ENCODE data around the gene DTWD1. TPM values are rescaled to one million over a fixed set of nuclear protein-coding genes. Genes with fewer than 3 reads are reported as not detected.

The DTWD1 gene
- total and polyA plus RNA-seq, 2 of the 13 experiments (the other 11 are each of a cell fraction or from before 2014, with no cell fraction given): 12.7 to 18.3 TPM

GRCh38 chr15:49620658-49621368 lies at the start of gene DTWD1, which contains the start of gene FAM227B (continued):
- TF ChIP-seq, protein P1, sequence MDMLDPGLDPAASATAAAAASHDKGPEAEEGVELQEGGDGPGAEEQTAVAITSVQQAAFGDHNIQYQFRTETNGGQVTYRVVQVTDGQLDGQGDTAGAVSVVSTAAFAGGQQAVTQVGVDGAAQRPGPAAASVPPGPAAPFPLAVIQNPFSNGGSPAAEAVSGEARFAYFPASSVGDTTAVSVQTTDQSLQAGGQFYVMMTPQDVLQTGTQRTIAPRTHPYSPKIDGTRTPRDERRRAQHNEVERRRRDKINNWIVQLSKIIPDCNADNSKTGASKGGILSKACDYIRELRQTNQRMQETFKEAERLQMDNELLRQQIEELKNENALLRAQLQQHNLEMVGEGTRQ (IDR thresholded peaks at IDR 0.05; ENCODE audit: low read depth, low read length): no peak
- TF ChIP-seq, protein P1 (CRISPR knock-in tag; IDR thresholded peaks at IDR 0.05; ENCODE audit: borderline replicate concordance): peak; percentile 31; the same call in 1 of the 2 replicates
- TF ChIP-seq GPN1 (CRISPR knock-in tag; IDR thresholded peaks at IDR 0.05; ENCODE audit: borderline replicate concordance) (peak; percentile 82; the same call in 1 of the 2 replicates), ZFP36 (IDR thresholded peaks at IDR 0.05; ENCODE audit: borderline replicate concordance, low read depth, low read length, partially characterized antibody) (no peak), MBNL3 (CRISPR knock-in tag; conservative IDR thresholded peaks at IDR 0.05) (no peak), ZFY (CRISPR knock-in tag; IDR thresholded peaks at IDR 0.05) (peak; percentile 90), ELF3 (CRISPR knock-in tag; IDR thresholded peaks at IDR 0.05) (peak; percentile 90), TERF1 (CRISPR knock-in tag; IDR thresholded peaks at IDR 0.05) (no peak), NFE2L2 (IDR thresholded peaks at IDR 0.05; ENCODE audit: low read length) (no peak), NCOR1 (IDR thresholded peaks at IDR 0.05; ENCODE audit: borderline replicate concordance, low read length) (peak; percentile 28; the same call in 1 of the 2 replicates), PHF21A (CRISPR knock-in tag; IDR thresholded peaks at IDR 0.05) (peak; percentile 84), ZNF879 (CRISPR knock-in tag; IDR thresholded peaks at IDR 0.05) (peak; percentile 93), ZNF430 (CRISPR knock-in tag; IDR thresholded peaks at IDR 0.05) (peak; percentile 98; the same call in 1 of the 2 replicates), SMARCE1 (IDR thresholded peaks at IDR 0.05; ENCODE audit: borderline replicate concordance) (no peak), PAX8 (CRISPR knock-in tag; IDR thresholded peaks at IDR 0.05; ENCODE audit: borderline replicate concordance) (peak; percentile 74; the same call in 1 of the 2 replicates), SNAI1 (CRISPR knock-in tag; IDR thresholded peaks at IDR 0.05; ENCODE audit: borderline replicate concordance) (peak; percentile 73; the same call in 1 of the 2 replicates), MAX (IDR thresholded peaks at IDR 0.05) (peak; percentile 99), ZNF615 (CRISPR knock-in tag; IDR thresholded peaks at IDR 0.05; ENCODE audit: borderline replicate concordance) (peak; percentile 96; the same call in 1 of the 2 replicates), ZNF567 (CRISPR knock-in tag; IDR thresholded peaks at IDR 0.05; ENCODE audit: borderline replicate concordance) (no peak)
- TF ChIP-seq, protein P2, sequence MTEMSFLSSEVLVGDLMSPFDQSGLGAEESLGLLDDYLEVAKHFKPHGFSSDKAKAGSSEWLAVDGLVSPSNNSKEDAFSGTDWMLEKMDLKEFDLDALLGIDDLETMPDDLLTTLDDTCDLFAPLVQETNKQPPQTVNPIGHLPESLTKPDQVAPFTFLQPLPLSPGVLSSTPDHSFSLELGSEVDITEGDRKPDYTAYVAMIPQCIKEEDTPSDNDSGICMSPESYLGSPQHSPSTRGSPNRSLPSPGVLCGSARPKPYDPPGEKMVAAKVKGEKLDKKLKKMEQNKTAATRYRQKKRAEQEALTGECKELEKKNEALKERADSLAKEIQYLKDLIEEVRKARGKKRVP (CRISPR knock-in tag; IDR thresholded peaks at IDR 0.05): peak in 1 of 2 experiments; percentile 76; a peak in 2 of 4 replicates
- TF ChIP-seq, protein P3, sequence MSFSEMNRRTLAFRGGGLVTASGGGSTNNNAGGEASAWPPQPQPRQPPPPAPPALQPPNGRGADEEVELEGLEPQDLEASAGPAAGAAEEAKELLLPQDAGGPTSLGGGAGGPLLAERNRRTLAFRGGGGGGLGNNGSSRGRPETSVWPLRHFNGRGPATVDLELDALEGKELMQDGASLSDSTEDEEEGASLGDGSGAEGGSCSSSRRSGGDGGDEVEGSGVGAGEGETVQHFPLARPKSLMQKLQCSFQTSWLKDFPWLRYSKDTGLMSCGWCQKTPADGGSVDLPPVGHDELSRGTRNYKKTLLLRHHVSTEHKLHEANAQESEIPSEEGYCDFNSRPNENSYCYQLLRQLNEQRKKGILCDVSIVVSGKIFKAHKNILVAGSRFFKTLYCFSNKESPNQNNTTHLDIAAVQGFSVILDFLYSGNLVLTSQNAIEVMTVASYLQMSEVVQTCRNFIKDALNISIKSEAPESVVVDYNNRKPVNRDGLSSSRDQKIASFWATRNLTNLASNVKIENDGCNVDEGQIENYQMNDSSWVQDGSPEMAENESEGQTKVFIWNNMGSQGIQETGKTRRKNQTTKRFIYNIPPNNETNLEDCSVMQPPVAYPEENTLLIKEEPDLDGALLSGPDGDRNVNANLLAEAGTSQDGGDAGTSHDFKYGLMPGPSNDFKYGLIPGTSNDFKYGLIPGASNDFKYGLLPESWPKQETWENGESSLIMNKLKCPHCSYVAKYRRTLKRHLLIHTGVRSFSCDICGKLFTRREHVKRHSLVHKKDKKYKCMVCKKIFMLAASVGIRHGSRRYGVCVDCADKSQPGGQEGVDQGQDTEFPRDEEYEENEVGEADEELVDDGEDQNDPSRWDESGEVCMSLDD (CRISPR knock-in tag; IDR thresholded peaks at IDR 0.05; ENCODE audit: borderline replicate concordance): peak; percentile 68; the same call in 1 of the 2 replicates

Measured in HepG2 (cell line).